Stimulated activated CD8-positive, alpha-beta memory T cell treated with anti-CD3 and anti-CD28 coated beads, Interleukin-2, amount 100 ng/mL, for 48 hours (primary cell): ENCODE data around the gene TENM3.

Experiments used
- DNase-seq, 2 donors: peaks; one replicate each; pipeline ENCODE4 v3.0.0-alpha.2; 2020; ENCODE audit warnings: low read depth in 2 of 2

The TENM3 gene

GRCh38 chr4:182513587-182514291, 270.5 kb downstream of the TENM3 start:
- DNase-seq, result no peak

- no peak for DNase-seq
Measured at GRCh38 chr4:182518421-182518820, 275.2 kb downstream of the TENM3 start.

- DNase-seq, result no peak
Measured at GRCh38 chr4:182519528-182519927, 276.3 kb downstream of the TENM3 start.

GRCh38 chr4:182521011-182521410, 277.8 kb downstream of the TENM3 start:
- DNase-seq, result no peak

- no peak for DNase-seq
Measured at GRCh38 chr4:182528819-182529218, 285.6 kb downstream of the TENM3 start.

GRCh38 chr4:182530451-182530850, 287.2 kb downstream of the TENM3 start:
- no peak for DNase-seq

GRCh38 chr4:182531555-182532162, 288.5 kb downstream of the TENM3 start:
- DNase-seq, result no peak

- DNase-seq, result no peak
Measured at GRCh38 chr4:182532441-182532840, 289.2 kb downstream of the TENM3 start.

- DNase-seq, result no peak
Measured at GRCh38 chr4:182533964-182534363, 290.8 kb downstream of the TENM3 start.

- no peak for DNase-seq
Measured at GRCh38 chr4:182536221-182536811, 293.1 kb downstream of the TENM3 start.

- DNase-seq, result no peak
Measured at GRCh38 chr4:182537031-182537795, 294.0 kb downstream of the TENM3 start.

GRCh38 chr4:182538031-182538430, 294.8 kb downstream of the TENM3 start:
- no peak for DNase-seq

GRCh38 chr4:182540496-182540895, 297.3 kb downstream of the TENM3 start:
- no peak for DNase-seq

- DNase-seq, result no peak
Measured at GRCh38 chr4:182547435-182547834, 304.2 kb downstream of the TENM3 start.

- DNase-seq, result no peak
Measured at GRCh38 chr4:182548156-182548555, 305.0 kb downstream of the TENM3 start.

GRCh38 chr4:182549356-182549755, 306.2 kb downstream of the TENM3 start:
- DNase-seq, result no peak

GRCh38 chr4:182552948-182553347, 309.7 kb downstream of the TENM3 start:
- DNase-seq, result no peak

GRCh38 chr4:182553653-182554052, 310.5 kb downstream of the TENM3 start:
- no peak for DNase-seq

GRCh38 chr4:182554736-182555135, 311.5 kb downstream of the TENM3 start:
- no peak for DNase-seq

GRCh38 chr4:182555997-182556418, 312.8 kb downstream of the TENM3 start:
- DNase-seq, result no peak

- no peak for DNase-seq
Measured at GRCh38 chr4:182556580-182556979, 313.4 kb downstream of the TENM3 start.

- no peak for DNase-seq
Measured at GRCh38 chr4:182560358-182560757, 317.2 kb downstream of the TENM3 start.
